UCSD-AML1 (cell line): ENCODE data around the gene BTD.
A peak's percentile ranks its signal among the peaks of the same experiment; 100 is the strongest.

ENCODE experiments used
- DNase-seq: peaks from one replicate; lab custom pipeline; 2025; ENCODE audit not compliant: unreplicated experiment; lab: John Stamatoyannopoulos, UW

Gene BTD

DNA sequence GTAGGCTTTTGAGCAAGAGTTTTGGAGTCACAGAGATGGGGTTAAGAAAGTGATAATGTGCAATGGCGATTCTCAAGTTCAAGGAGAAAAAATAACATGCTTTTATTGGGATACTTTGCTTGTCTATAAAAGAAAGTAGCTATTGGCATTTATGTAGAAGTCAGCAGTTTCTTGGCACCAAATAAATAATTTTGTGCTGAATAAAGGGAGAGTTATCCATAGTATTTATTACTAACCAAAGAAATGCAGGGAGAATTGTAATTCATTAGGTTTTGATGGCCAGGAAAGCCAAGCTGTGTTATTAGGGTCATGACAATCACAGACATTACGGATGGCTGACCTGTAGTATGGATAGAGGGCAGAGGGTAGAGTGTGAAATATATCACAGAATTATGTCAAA lies 33.1 kb downstream of the BTD start:
- no peak for DNase-seq

DNA sequence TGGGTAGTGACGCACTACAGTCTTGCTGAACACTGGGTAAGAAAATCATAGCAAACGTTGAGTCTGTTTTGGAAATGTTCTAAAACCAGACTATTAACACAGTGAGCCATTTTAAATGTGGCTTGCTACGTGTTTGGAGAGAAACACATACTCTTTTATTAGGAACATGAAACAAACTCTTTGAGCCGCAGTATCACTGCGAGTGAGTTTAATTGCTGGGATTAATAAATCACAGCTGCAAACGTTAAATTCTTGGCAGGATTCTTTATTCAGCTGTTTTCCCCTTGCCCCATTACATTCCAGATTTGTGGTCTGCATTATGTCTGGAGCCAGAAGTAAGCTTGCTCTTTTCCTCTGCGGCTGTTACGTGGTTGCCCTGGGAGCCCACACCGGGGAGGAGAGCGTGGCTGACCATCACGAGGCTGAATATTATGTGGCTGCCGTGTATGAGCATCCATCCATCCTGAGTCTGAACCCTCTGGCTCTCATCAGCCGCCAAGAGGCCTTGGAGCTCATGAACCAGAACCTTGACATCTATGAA lies 33.6 kb downstream of the BTD start:
- DNase-seq = no peak

DNA sequence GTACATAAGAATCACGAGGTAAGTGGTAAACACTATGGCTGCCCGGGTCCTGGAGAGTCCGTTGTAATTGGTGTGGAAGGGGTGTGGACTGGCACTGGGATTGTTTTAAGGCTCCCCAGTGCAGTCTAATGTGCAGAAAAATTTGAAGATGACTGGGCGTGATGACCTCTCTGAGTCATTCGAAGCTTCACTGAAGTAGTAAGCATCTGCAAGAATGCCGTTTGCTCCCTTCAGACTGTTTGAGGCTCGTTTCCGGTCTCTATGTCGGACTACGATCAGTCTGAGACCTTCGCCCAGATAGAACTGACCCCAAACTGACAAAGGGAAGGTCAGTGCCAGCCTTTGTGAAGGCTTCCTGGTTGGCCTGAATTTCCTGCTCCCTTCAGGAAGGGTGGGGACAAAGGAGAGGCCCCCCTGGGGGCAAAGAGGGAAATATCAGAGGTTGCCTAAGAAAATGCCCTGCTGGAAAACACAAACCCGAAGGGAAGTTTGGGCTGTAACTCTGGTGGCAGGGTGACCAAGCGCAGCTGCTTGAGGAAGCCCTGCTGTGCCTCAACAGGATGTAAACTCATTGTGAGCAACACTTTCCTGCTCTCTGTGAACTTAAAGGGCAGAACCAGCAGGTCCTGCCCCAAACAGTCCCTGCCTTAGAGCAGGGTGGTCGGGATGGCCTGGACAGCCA lies 34.6 kb downstream of the BTD start:
- peak; percentile 63 for DNase-seq

DNA sequence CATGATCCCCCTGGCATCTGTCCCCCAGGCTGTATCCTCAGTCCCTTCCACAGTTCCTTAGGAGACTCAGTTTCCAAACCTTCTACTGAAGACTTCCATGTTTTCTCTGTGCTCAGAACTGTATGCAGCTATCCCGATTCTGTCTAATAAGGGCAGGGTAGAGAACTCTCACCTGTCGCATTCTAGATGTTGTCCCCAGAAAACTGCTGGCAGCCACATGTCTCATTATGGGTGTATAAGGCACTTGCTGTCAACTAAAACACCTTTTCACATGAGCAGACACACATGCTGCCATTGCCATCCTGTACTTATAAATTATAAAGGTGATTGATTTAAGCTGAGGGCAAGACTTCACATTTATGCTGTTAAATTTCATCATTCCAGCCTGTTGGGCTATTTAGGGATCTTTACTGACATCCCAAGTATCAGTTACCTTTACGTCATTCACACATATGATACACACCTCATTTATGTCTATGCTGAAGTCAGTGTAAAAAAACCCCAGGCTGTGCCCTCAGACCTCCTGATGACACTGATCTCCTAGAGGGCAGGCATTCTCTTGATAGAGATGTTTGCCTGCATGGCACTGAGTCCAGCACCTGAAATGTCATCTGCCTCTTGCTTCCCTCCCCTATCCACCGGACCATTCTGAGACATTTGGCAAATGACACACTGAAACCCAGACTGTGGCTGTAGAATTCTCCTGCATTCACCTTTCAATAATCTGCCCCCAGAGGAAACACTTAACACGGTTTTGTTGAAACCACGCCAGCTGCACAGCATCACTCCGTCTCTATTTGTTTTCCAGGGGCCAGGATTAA lies 35.8 kb downstream of the BTD start:
- DNase-seq = no peak

DNA sequence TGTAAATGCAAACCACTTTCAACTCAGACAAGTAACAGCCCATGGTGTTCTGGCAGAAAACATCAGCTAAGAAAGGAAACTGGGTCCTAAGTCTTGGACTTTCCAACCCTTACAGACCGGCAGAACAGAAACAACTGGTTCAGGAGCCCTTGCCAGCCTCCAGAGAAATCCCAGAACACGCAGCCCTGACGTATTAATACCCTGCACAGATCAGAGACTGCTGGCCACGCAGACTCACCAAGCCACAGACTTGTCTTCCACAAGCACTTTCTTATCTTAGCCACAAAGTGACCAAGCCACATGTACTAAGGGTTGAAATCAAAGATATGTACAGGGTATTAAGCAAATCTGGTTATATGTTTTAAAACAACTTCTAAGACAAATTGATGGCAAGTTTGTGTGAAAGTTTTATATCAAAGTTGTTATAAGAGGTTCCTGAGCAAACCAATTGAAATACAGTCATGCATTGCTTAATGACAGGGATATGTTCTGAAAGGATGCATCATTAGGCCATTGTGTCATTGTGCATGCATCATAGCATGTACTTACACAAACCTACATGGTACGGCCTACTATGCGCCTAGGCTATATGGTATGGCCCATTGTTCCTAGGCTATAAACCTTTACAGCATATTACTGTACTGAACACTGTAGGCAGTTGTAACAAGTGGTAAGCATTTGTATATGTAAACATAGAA lies 36.8 kb downstream of the BTD start:
- DNase-seq = no peak

DNA sequence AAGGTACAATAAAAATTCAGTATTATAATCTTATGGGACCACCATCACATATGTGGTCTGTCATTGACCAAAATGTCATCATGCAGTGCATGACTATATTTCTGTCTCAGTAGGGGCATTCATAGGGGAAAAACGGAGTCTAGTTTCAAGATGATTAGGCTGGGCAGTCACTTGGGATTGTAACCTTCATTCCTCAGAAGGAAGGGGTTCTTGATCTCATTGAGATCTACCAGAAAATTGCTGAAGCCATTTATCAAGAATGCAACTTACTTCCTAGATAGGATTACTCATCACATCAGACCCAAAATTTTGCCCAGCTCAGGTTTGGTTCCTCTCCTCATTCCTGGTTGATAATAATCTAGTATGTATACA lies 37.3 kb downstream of the BTD start:
- DNase-seq = no peak

DNA sequence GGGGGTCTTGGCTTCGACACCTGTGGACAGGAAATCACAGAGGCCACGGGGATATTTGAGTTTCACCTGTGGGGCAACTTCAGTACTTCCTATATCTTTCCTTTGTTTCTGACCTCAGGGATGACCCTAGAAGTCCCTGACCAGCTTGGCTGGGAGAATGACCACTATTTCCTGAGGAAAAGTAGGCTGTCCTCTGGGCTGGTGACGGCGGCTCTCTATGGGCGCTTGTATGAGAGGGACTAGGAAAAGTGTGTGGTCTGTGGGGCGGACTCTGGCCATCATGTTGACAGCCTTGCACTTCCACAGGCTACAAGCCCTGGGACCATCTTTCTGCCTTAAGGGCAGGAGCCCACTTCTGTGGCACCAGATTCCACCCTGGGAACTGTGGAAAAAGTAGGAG lies 43.7 kb downstream of the BTD start:
- no peak for DNase-seq

DNA sequence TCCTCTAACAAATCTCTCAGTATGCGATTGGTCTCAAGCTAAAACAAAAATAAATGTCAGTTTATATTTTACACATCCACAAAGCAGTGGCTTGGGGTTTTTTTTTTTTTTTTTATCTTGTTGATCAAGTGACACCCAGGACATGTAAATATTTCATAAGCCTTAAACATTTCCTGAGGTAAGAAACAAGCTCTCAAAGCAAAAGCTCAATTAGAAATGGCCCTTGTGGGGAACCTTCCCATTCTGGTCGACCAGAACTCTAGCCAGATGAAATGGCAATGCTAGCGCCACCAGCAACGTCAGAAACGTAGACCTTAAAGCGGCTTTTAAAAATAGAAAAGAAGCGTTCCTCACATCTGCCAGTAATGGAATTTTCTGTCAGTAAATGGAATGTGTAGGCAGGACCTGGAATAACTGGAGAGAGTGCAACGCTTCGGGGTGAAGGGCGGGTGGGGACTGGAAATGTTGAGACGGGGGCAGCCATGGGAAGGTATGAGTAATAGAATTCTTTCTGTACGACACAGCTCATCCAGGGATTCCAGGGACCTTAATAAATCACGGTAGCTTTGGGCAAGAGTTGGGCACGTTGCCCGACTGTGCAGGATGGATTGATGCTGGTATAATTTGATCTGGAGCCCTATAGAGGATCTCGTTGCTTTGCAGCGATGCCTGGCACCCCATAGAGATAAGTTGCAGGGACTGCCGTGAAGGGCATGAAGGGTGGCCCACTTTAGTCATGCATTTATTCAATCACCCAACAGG lies 44.4 kb downstream of the BTD start:
- no peak for DNase-seq

DNA sequence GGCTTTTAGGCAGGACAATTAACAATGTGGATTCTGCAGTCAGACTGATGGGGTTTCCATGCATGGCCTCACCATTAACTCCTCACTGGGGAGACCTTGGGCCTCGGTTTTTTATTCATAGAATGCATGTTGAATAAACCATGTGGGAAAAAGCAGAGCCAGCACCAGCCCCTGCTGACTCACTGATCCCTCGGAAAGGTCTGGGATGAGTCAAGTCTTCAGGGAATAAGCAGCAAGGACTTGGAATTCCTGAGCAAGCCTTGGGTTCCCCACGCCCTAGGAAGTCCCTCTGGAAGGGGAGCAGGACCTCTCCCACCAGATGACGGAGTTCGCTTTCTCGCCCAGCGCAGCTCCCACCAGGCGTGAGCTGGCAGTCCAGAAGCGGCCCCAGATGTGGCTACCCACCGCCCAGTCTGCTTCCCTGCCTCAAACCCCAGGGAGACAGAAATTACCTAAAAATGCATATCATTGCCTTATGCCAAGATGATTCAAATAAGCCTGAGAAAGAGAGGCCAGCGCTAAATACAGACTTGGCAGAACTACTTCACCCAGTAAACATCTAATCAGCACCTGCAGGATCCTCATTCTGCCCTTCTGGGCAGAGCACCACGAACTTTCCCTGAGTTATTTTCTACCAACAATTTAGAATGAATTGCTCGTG lies 45.4 kb downstream of the BTD start:
- no peak for DNase-seq

DNA sequence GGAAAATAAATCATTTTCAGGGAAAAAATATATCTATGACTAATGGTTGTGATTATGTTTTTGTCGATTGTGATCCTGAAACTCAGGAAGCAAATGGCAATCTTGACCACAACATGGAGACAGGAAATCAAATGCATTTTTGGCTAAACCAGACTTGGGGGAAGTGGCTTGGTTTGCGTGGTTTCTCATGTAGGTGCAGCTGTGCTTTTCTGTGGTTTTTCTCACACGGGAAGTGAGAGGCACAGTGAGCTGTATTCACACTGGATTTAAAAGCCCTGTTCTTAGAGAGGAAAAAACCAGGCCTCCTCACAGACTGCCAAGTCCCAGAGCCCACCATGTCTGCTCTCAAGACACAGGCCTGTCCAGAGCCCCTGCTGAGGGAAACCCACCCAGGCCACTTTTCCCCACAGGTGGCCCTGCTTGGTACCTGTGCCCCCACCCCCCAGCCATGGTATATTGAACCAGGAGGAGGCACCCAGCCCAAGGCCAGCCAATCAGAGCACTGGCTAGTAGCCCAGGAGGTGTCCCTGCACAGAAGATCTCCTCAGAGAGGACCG lies 46.1 kb downstream of the BTD start:
- DNase-seq = peak; percentile 59

DNA sequence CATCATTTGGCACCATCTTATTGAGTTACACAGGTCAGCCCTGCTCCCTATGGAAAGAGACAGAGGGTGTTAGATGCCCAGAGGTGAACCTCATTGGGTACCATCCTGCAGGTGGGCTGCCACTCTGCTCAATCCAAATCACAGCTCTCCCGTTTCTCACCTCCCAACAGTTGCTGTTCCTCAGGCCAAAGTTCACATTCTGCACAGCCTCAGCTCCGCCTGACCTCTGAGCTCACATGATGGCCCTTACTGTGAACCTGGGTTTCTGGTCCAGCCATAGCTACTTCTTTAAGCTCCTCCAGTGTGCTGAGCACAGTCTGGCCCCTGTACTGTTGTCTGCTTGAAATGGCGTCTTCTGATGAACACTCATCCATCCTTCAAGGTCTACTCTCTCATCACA lies 47.8 kb downstream of the BTD start:
- no peak for DNase-seq

DNA sequence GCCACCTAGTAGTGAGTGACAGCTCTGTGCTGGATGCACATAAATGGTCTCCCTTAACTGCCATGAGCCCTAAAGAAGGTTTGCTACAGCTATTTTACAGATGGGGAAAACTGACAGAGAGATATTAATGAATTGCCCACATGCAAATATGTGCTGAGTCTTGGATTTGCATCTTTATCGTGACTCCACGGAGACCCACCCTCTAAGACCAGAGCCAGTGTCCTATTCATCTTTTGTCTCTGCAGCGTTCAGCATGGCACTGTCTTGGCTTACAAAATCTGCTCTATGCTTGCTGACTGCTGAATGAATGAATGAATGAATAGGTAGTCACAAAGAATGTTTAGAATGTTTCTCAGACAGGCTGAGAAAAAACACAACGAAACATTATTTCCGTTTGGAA lies 48.3 kb downstream of the BTD start:
- DNase-seq = no peak

DNA sequence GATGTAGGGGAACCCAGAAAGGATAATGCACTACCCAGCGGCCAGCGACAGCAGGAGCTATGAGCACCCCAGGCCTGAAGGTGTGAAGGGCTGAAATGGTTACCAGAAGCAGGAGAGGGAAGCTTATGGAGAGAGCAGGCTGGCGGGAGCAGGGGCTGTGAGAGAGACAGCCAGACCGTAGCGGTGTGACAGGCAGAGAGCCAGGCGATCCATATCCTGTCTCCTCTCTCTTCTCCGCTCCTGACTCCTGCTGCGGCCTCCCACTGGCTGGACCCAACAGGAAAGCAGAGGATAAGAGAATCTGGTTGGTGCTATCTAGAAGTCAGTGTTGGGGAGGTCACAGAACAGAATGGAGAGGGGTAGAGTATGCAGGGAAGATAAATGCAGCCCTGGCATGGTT lies 49.9 kb downstream of the BTD start:
- DNase-seq = no peak

DNA sequence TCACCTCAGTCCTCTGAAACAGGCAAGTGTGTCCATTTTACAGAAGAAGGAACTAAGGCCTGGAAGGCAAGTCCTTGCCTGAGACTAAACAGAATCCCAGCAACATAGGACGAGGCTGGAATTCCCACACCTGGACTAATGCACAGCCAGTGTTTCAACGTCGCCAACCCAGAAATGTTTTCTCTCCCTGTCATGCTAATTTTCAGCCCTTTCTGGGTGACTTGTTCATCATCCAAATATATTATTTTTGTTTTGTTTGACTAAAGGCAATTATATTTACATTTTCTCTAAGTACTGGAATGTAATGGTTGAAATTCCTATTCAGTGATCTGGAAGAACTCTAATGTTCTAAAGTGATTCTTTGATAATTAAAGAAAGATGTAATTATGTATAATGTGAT lies 51.8 kb downstream of the BTD start:
- no peak for DNase-seq

DNA sequence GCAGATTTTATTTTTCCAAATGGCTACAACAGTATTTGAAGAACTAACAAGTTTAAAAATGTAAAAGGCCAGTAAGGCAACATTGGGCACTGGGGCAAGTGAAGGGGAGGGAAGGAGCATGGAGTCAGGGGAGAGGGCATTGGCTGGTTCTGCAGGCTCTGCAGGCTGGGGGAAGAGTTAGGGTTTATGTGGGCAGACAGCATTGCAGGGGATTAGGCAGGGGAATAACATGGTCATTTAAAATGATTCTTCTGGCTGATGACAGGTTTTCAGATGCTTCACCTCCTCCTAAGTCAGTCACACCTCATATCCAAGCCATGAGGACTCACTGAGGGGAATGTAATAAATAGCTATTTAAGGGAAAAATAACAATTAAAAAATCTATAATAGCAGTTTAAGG lies 52.6 kb downstream of the BTD start:
- DNase-seq = no peak

DNA sequence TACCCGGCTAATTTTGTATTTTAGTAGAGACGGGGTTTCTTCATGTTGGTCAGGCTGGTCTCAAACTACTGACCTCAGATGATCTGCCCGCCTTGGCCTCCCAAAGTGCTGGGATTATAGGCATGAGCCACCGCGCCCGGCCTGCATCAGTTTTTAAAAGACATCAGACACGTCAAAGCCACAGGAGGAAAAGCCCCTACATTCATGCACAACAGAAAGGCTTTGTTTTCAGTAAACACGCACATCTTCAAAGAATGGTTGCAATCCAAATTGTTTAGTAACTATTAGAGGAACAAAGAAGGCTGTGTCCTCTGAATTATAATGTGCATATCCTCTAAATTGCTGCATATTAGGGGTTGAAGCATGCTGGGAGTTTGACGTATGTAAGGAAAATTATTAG lies 53.3 kb downstream of the BTD start:
- DNase-seq = no peak

DNA sequence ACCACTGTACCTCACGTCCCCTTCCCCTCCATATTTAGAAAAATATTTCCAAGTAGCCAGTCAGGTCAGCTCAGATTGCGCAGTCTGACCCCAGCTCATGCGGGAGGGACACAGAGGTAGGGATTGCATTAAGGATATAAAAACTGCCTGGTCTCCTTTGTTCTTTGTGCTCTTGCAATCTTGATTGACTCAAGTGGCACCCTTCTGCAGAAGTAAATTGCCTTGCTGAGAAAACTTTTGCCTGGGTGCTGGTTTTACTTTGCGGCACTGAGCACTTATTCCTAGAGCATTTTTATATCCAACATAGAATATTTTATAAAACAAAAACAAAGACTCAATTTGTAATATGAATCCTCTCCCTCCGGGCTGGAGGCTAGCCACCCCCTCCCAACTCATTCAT lies 54.8 kb downstream of the BTD start:
- DNase-seq = no peak

DNA sequence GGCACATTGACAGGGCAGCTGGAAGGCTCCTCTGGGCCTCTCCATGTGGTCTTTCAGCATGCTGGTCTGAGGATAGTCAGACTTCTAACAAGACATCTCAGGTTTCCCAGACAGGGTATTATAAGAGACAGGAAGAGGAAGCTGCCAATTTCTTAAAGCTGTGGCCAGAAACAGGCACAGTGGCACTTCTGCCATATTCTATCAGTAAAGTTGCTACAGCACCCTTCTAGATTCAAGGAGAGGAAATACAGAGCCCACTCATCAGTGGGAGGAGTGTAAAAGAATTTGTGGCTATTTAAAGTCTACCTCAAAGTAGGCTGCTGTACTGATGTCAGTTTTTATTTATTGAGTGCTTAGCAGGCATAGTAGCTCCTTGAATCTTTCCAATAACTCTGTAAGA lies 55.5 kb downstream of the BTD start:
- DNase-seq = no peak

DNA sequence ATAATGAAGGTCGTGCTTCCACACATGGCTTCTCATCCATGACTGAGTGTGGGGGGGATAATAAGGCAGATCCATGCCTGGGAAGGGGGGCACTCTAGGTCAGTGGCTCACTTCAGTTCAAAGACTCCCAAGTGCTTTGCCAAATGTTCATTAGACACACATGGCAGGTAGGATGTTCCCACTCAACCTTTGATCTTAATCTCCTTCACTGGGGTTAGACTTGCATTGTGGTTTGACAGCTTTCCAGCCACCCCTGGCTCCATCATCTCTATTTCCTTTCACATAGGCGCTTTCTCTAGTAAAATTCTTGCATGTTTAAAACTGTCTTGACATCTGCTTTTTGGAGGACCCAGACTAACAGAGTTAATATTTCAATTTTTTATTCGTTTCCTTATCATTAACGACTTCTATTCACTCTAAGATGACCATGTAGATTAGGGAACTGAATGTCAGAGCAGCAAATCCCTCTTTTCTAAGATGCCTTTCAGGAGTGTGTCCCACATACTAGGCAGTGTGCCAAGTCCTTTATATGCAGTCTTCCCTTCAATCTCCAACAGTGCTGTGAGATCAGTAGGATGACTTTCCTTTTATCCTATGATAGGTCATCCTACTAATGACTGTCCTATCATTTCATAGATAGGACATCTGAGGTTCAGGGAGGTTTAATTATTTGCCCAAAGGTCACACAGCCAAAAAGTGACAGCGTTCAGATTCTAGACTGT lies 57.9 kb downstream of the BTD start:
- no peak for DNase-seq
